Astrocyte (in vitro differentiated cells and primary cell): ENCODE data around the gene SH3TC2.

Experiments
- CTCF ChIP-seq: IDR thresholded peaks from 2 replicates; pipeline ENCODE4 v1.5.1; 2011; ENCODE audit warnings: low read depth, mild to moderate bottlenecking, inconsistent platforms, low read length, moderate library complexity; ENCODE audit not compliant: insufficient read depth
- EZH2 ChIP-seq: IDR thresholded peaks from 2 replicates; pipeline ENCODE4 v1.6.1; 2012; ENCODE audit warnings: mild to moderate bottlenecking, low read length, inconsistent platforms; ENCODE audit not compliant: insufficient read depth

GRCh38 chr5:149046196-149046829 is 16.5 kb downstream of the SH3TC2 start:
- no peak for TF ChIP-seq CTCF
- no peak for TF ChIP-seq EZH2
